ENCODE measurements around the gene ITFG1.

ITFG1 gene

DNA sequence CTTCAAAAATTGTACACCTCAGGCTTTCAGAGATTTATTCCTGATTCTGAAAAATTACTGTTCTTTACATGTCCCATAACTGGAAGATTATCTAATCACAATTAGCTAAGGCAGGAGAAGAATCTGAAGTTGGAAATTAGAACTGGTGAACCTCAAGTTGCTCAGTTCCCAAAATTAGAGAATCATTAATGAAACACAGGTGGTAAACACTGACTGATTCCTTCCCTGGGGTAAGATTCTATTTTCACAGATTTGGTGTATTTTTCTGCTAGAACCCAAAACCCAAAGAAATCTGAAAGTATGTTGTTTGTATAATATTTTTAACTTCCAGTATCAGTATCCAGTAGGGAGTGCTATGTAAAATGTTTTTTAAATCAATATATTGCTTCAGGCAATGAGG lies 26.0 kb upstream of the ITFG1 start:
- no peaks in the 10 kb centered on the region for H4K20me1 ChIP-seq (ENCODE audit: control insufficient read depth, insufficient read depth, low read depth, low read length)
- peaks cover 38% of the 10 kb centered on the region; the same call in 1 of the 2 replicates for H3K9me3 ChIP-seq (ENCODE audit: control insufficient read depth, insufficient read depth, low read length)
- H3K27me3 ChIP-seq (ENCODE audit: control insufficient read depth, low read length): no peaks in the 10 kb centered on the region
- peaks cover 21% of the 10 kb centered on the region for H3K4me1 ChIP-seq (ENCODE audit: control insufficient read depth, low read length)
- H3K4me2 ChIP-seq (ENCODE audit: low read length): no peak overlapping the region
- H3K36me3 ChIP-seq (ENCODE audit: control insufficient read depth, low read length): peaks cover 30% of the 10 kb centered on the region
- H3F3A ChIP-seq (ENCODE audit: control insufficient read depth, insufficient read depth): peaks cover 6% of the 10 kb centered on the region
- H3K9me2 ChIP-seq (replicated peaks; ENCODE audit: control insufficient read depth, low read length): no peaks in the 10 kb centered on the region
- H3K79me2 ChIP-seq (ENCODE audit: control insufficient read depth, low read length): peaks cover 47% of the 10 kb centered on the region
- no peak for TF ChIP-seq EZH2phosphoT487 (IDR thresholded peaks at IDR 0.05; ENCODE audit: borderline replicate concordance, low read length)
- TF ChIP-seq, protein P1, sequence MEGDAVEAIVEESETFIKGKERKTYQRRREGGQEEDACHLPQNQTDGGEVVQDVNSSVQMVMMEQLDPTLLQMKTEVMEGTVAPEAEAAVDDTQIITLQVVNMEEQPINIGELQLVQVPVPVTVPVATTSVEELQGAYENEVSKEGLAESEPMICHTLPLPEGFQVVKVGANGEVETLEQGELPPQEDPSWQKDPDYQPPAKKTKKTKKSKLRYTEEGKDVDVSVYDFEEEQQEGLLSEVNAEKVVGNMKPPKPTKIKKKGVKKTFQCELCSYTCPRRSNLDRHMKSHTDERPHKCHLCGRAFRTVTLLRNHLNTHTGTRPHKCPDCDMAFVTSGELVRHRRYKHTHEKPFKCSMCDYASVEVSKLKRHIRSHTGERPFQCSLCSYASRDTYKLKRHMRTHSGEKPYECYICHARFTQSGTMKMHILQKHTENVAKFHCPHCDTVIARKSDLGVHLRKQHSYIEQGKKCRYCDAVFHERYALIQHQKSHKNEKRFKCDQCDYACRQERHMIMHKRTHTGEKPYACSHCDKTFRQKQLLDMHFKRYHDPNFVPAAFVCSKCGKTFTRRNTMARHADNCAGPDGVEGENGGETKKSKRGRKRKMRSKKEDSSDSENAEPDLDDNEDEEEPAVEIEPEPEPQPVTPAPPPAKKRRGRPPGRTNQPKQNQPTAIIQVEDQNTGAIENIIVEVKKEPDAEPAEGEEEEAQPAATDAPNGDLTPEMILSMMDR (IDR thresholded peaks at IDR 0.05; ENCODE audit: low read depth, low read length, poor library complexity, severe bottlenecking): no peak
- H3K27ac ChIP-seq (ENCODE audit: low read depth, low read length): no peak overlapping the region
- H3K4me3 ChIP-seq (ENCODE audit: low read length): no peak overlapping the region

DNA sequence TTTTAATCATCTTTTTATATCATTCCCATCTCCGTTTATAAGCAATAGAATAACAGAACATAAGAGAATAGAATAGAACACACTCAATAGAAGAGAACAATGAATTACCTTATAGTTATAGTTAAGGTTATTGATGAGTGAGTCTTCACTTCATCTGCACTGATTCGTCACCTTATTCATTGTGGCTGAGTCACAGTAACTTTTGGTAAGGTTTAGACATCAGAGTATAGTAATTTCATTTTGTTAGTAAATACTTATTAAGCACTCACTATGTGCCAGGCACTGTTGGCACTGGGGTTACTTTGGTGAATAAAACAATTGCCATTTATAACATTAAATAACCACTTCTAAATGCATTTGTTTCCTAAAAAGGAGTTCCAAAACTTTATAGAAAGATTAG lies 22.8 kb upstream of the ITFG1 start:
- peaks cover 11% of the 10 kb centered on the region; the same call in 1 of the 2 replicates for H3K9me3 ChIP-seq (ENCODE audit: control insufficient read depth, insufficient read depth, low read length)
- no peak overlapping the region for H3K4me3 ChIP-seq (ENCODE audit: low read length)
- TF ChIP-seq, protein P1 (IDR thresholded peaks at IDR 0.05; ENCODE audit: low read depth, low read length, poor library complexity, severe bottlenecking): no peak
- no peak for TF ChIP-seq EZH2phosphoT487 (IDR thresholded peaks at IDR 0.05; ENCODE audit: borderline replicate concordance, low read length)
- H3K4me1 ChIP-seq (ENCODE audit: control insufficient read depth, low read length): peaks cover 10% of the 10 kb centered on the region
- no peak overlapping the region for H3K27ac ChIP-seq (ENCODE audit: low read depth, low read length)
- no peaks in the 10 kb centered on the region for H3K27me3 ChIP-seq (ENCODE audit: control insufficient read depth, low read length)
- no peaks in the 10 kb centered on the region for H3K9me2 ChIP-seq (replicated peaks; ENCODE audit: control insufficient read depth, low read length)
- peaks cover 45% of the 10 kb centered on the region for H3K79me2 ChIP-seq (ENCODE audit: control insufficient read depth, low read length)
- H3K36me3 ChIP-seq (ENCODE audit: control insufficient read depth, low read length): peaks cover 5% of the 10 kb centered on the region; the same call in 1 of the 2 replicates
- H3F3A ChIP-seq (ENCODE audit: control insufficient read depth, insufficient read depth): no peaks in the 10 kb centered on the region
- no peaks in the 10 kb centered on the region for H4K20me1 ChIP-seq (ENCODE audit: control insufficient read depth, insufficient read depth, low read depth, low read length)
- H3K4me2 ChIP-seq (ENCODE audit: low read length): no peak overlapping the region

- no peak overlapping the region for H3K27ac ChIP-seq (ENCODE audit: low read depth, low read length)
- H3K4me2 ChIP-seq (ENCODE audit: low read length): no peak overlapping the region
- no peak for TF ChIP-seq EZH2phosphoT487 (IDR thresholded peaks at IDR 0.05; ENCODE audit: borderline replicate concordance, low read length)
- TF ChIP-seq, protein P1 (IDR thresholded peaks at IDR 0.05; ENCODE audit: low read depth, low read length, poor library complexity, severe bottlenecking): no peak
- H3K9me2 ChIP-seq (replicated peaks; ENCODE audit: control insufficient read depth, low read length): no peaks in the 10 kb centered on the region
- no peaks in the 10 kb centered on the region for H3K27me3 ChIP-seq (ENCODE audit: control insufficient read depth, low read length)
- peaks cover 35% of the 10 kb centered on the region for H3K79me2 ChIP-seq (ENCODE audit: control insufficient read depth, low read length)
- H4K20me1 ChIP-seq (ENCODE audit: control insufficient read depth, insufficient read depth, low read depth, low read length): no peaks in the 10 kb centered on the region
- H3K4me1 ChIP-seq (ENCODE audit: control insufficient read depth, low read length): peaks cover 10% of the 10 kb centered on the region
- H3K9me3 ChIP-seq (ENCODE audit: control insufficient read depth, insufficient read depth, low read length): no peaks in the 10 kb centered on the region
- H3K36me3 ChIP-seq (ENCODE audit: control insufficient read depth, low read length): 0 out of 2 replicates have a peak, but pooled peaks cover 5% of the 10 kb centered on the region
- no peaks in the 10 kb centered on the region for H3F3A ChIP-seq (ENCODE audit: control insufficient read depth, insufficient read depth)
- H3K4me3 ChIP-seq (ENCODE audit: low read length): no peak overlapping the region
Observed at GRCh38 chr16:47481698-47482374, 21.0 kb upstream of the ITFG1 start.
